Kidney epithelial cell (primary cell): Measurements from ENCODE around the gene PIK3C2G. TPM values are rescaled to one million over a fixed set of nuclear protein-coding genes. Genes with fewer than 3 reads are reported as not detected.

Source experiments
- DNase-seq: peaks from one replicate; pipeline ENCODE4 v3.0.0-alpha.2; 2010; ENCODE audit warnings: low read depth
- H3K27me3 ChIP-seq: 2 replicates; pipeline ENCODE4 v1.6.0; 2011; ENCODE audit warnings: low read length; ENCODE audit not compliant: control insufficient read depth, insufficient read depth
- H3K36me3 ChIP-seq: 2 replicates; pipeline ENCODE4 v1.5.1; 2011; ENCODE audit warnings: low read length; ENCODE audit not compliant: control insufficient read depth, insufficient read depth
- H3K4me3 ChIP-seq: 2 replicates; pipeline ENCODE4 v1.5.1; 2011; ENCODE audit warnings: low read depth, mild to moderate bottlenecking, control low read depth, low read length
- CTCF ChIP-seq: IDR thresholded peaks from 2 replicates; pipeline ENCODE4 v1.5.1; 2011; ENCODE audit warnings: mild to moderate bottlenecking, moderate library complexity, low read length, control low read depth, inconsistent platforms; ENCODE audit not compliant: insufficient read depth, poor library complexity, severe bottlenecking
- total RNA-seq: library from RNA; depleted of rRNA; stranded (reverse); fragments of >200 nt; gene quantifications from 2 replicates; pipeline ENCODE4 v1.2.3, GENCODE V29; 2015

Gene PIK3C2G
- total RNA-seq, 1 donor from 2014 or later = 0.13 TPM

GRCh38 chr12:18281941-18282340, 20.6 kb downstream of the PIK3C2G start:
- DNase-seq = no peak
- TF ChIP-seq CTCF = no peak
- Histone ChIP-seq H3K36me3 (no peaks in the 10 kb centered on the region), H3K4me3 (no peak overlapping the region), H3K27me3 (no peaks in the 10 kb centered on the region)

GRCh38 chr12:18283831-18284230, 22.5 kb downstream of the PIK3C2G start:
- Histone ChIP-seq H3K27me3 (no peaks in the 10 kb centered on the region), H3K4me3 (no peak overlapping the region), H3K36me3 (no peaks in the 10 kb centered on the region)
- TF ChIP-seq CTCF = no peak
- DNase-seq = no peak

GRCh38 chr12:18284386-18284785, 23.1 kb downstream of the PIK3C2G start:
- H3K36me3 ChIP-seq = no peaks in the 10 kb centered on the region
- no peak for TF ChIP-seq CTCF
- no peaks in the 10 kb centered on the region for H3K27me3 ChIP-seq
- no peak overlapping the region for H3K4me3 ChIP-seq
- no peak for DNase-seq

- DNase-seq = no peak
- no peaks in the 10 kb centered on the region for H3K27me3 ChIP-seq
- no peak overlapping the region for H3K4me3 ChIP-seq
- TF ChIP-seq CTCF = no peak
- no peaks in the 10 kb centered on the region for H3K36me3 ChIP-seq
These were observed 23.8 kb downstream of the PIK3C2G start for GRCh38 chr12:18285161-18285560.

GRCh38 chr12:18290386-18290785, 29.1 kb downstream of the PIK3C2G start:
- H3K4me3 ChIP-seq = no peak overlapping the region
- no peaks in the 10 kb centered on the region for H3K36me3 ChIP-seq
- H3K27me3 ChIP-seq = no peaks in the 10 kb centered on the region
- TF ChIP-seq CTCF = no peak
- no peak for DNase-seq

- no peak overlapping the region for H3K4me3 ChIP-seq
- no peak for DNase-seq
- no peak for TF ChIP-seq CTCF
- H3K27me3 ChIP-seq = no peaks in the 10 kb centered on the region
- H3K36me3 ChIP-seq = no peaks in the 10 kb centered on the region
These were observed 33.6 kb downstream of the PIK3C2G start for GRCh38 chr12:18294889-18295288.
